Colonic mucosa (tissue), 4 donors: ENCODE results near the gene SLC7A14. TPM values are rescaled to one million over a fixed set of nuclear protein-coding genes. Genes with fewer than 3 reads are reported as not detected.

Experiments used
- DNase-seq: peaks from one replicate; pipeline ENCODE4 v3.0.0-alpha.2; 2020
- H3K27ac ChIP-seq: fragments of 200-600 bp; one replicate; pipeline ENCODE4 v1.8.0; 2021
- H3K27me3 ChIP-seq: fragments of 200-600 bp; one replicate; pipeline ENCODE4 v1.8.0; 2021
- H3K36me3 ChIP-seq: fragments of 200-600 bp; one replicate; pipeline ENCODE4 v1.8.0; 2021
- H3K4me1 ChIP-seq: fragments of 200-600 bp; one replicate; pipeline ENCODE4 v1.8.0; 2021; ENCODE audit warnings: mild to moderate bottlenecking
- H3K4me3 ChIP-seq: fragments of 200-600 bp; one replicate; pipeline ENCODE4 v1.8.0; 2021
- H3K9ac ChIP-seq, 2 donors: one replicate each; pipeline ENCODE4 v1.7.0; 2013; ENCODE audit warnings: control low read depth in 2 of 2, low read depth in 2 of 2, low read length in 2 of 2
- H3K9me3 ChIP-seq: fragments of 200-600 bp; one replicate; pipeline ENCODE4 v1.8.0; 2021
- CTCF ChIP-seq: fragments of 200-600 bp; IDR thresholded peaks from one replicate; pipeline ENCODE4 v1.8.0; 2022; ENCODE audit warnings: antibody characterized with exemption, mild to moderate bottlenecking
- intact Hi-C: fragments of 100-400 bp; cut with DNase I; formaldehyde crosslinking; loops from one replicate; pipeline ENCODE4 v1.14.1; 2022
- total RNA-seq, 2 donors: library from RNA; stranded (reverse); fragmentation: NEBNext Ultra II Directional in 1 of 2; extraction: Animal tissue kit (Norgen Biotek cat#: 25700) in 1 of 2; gene quantifications; one replicate each; pipeline ENCODE4 v1.2.1, GENCODE V29; 2021
- donor health status: healthy.
- donor health status: DM: no; HTN: no; CAD: no.
- donor health status: DM: no; HTN: no; CAD: no.

Gene SLC7A14
- under 1 TPM; 0.05 to 0.56 TPM for total RNA-seq

DNA sequence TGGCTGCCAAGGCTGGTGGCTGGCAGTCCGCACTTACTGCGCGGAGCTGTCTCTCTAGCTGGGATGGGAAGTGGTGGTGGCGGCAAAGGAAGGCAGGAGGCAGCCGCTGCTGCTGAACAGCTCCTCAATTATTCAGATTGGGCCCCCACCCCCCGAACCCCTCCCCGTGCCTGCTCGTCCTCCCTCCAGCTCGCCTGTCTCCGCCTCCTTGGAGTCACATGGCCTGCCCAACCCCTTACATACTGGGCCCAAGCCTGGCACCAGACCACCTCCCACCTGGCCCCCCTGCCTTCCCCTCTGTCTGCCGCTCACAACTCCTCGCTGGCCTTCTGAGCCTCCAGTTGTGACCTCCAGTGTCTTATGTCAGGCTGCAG, at the start of gene SLC7A14:
Gene SLC7A14, minus strand, starts transcription at position 139 of the 374 bp plus-strand sequence. CDS start 59,139 bp downstream, outside the sequence.
- H3K27me3 ChIP-seq = peaks cover 25% of the 10 kb centered on the region
- DNase-seq = no peak
- TF ChIP-seq CTCF = no peak
- H3K4me1 ChIP-seq = no peaks in the 10 kb centered on the region
- H3K4me3 ChIP-seq = no peak within 1 kb of the TSS
- no peak within 1 kb of the TSS for H3K9ac ChIP-seq
- intact Hi-C loops = no loop called here
- no peaks in the 10 kb centered on the region for H3K9me3 ChIP-seq
- H3K36me3 ChIP-seq = no peaks in the 10 kb centered on the region
- H3K27ac ChIP-seq = no peak within 1 kb of the TSS

DNA sequence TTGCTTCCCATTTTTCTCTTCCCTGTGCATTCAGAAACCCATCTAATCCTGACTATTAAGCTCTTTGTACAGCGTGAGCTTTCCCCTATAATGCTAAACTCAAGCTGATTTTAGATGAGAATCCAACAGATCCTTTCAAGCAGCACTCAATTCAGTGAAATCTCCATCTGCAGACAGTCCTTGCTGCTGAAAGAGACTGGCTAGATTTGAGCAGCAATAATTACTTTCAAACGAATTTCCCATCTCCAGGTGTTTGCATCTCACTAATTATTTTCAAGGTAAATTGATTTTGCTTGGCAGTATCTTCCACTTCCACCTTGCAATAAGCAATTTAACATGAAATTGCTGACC, 49.5 kb upstream of the SLC7A14 start:
- Histone ChIP-seq H3K9me3 (no peaks in the 10 kb centered on the region), H3K27me3 (no peaks in the 10 kb centered on the region), H3K4me3 (no peak overlapping the region), H3K27ac (no peak overlapping the region), H3K4me1 (no peaks in the 10 kb centered on the region), H3K36me3 (no peaks in the 10 kb centered on the region), H3K9ac (no peak overlapping the region)
- no peak for DNase-seq
- TF ChIP-seq CTCF = no peak
- intact Hi-C loops = no loop called here

GRCh38 chr3:170634663-170635384, 48.9 kb upstream of the SLC7A14 start:
- H3K9ac ChIP-seq = no peak overlapping the region
- H3K27me3 ChIP-seq = no peaks in the 10 kb centered on the region
- no peaks in the 10 kb centered on the region for H3K36me3 ChIP-seq
- no peak overlapping the region for H3K27ac ChIP-seq
- TF ChIP-seq CTCF = no peak
- no peak for DNase-seq
- intact Hi-C loops = no loop called here
- H3K4me3 ChIP-seq = no peak overlapping the region
- no peaks in the 10 kb centered on the region for H3K4me1 ChIP-seq
- no peaks in the 10 kb centered on the region for H3K9me3 ChIP-seq

DNA sequence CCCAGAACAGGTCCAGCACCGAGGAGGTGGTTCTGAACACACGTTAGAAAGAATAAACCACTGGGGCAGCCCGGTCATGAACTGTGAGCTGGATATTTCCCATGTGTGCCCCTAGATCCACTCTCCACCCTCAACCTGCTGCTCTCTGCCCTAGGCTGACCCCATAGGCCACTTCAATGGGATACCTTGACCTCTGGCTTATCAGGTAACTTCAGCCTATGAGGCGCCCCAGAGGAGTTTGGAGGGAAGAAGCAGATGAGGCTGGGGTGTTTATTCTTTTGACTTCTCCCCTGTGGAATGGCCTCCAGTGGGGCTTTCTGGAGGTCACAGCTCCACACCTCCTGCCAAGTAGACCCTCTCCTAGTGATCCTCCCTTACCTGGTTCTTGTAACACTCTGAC, 47.7 kb upstream of the SLC7A14 start:
- no peaks in the 10 kb centered on the region for H3K9me3 ChIP-seq
- no peak for DNase-seq
- no peak overlapping the region for H3K4me3 ChIP-seq
- no peaks in the 10 kb centered on the region for H3K27me3 ChIP-seq
- H3K27ac ChIP-seq = no peak overlapping the region
- intact Hi-C loops = no loop called here
- H3K36me3 ChIP-seq = no peaks in the 10 kb centered on the region
- no peak overlapping the region for H3K9ac ChIP-seq
- H3K4me1 ChIP-seq = no peaks in the 10 kb centered on the region
- no peak for TF ChIP-seq CTCF

DNA sequence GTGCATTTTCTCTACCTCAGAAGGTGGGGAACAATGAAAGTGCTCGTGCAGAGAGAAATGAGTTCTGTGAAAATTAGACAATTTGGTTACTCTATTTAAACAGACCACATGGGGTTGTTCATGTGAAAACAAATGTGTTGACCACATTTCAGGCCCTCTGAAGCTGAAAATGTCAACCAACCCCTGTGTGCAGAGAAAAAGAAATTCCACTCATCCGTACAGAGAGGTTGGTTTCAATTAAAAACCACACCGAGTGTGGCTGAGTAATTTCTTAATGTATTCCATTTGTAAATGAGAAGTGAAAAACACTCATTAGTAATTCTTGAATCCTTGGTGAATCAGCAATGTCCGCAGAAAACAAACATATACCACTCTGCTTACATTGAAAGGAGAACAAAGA, 46.9 kb upstream of the SLC7A14 start:
- no peak for TF ChIP-seq CTCF
- H3K27me3 ChIP-seq = no peaks in the 10 kb centered on the region
- H3K9ac ChIP-seq = no peak overlapping the region
- no peak overlapping the region for H3K27ac ChIP-seq
- no peaks in the 10 kb centered on the region for H3K36me3 ChIP-seq
- intact Hi-C loops = no loop called here
- DNase-seq = no peak
- H3K4me3 ChIP-seq = no peak overlapping the region
- H3K4me1 ChIP-seq = no peaks in the 10 kb centered on the region
- H3K9me3 ChIP-seq = no peaks in the 10 kb centered on the region
